GM12878 (cell line): ENCODE data around the gene CEP170B. TPM values are rescaled to one million over a fixed set of nuclear protein-coding genes. Genes with fewer than 3 reads are reported as not detected.

Experiments
- ATAC-seq: fragments of 200-7000 bp; cut with Tn5 transposase; 3 replicates; pipeline ENCODE4 v1.9.1; 2020; ENCODE audit warnings: mild to moderate bottlenecking, moderate library complexity
- BruUV-seq: library from RNA; stranded (reverse); fragments of 400-500 nt; replicated peaks from 2 replicates; lab custom pipeline; 2021; lab: Mats Ljungman, UMichigan
- CTCF ChIA-PET: fragments of 300-600 bp; sonication (Branson Sonifier 250); formaldehyde crosslinking; extraction: SDS; loops from one replicate; lab custom pipeline; 2021; ENCODE audit warnings: inconsistent platforms; lab: Yijun Ruan, JAX
- POLR2A ChIA-PET: fragments of 350-600 bp; formaldehyde crosslinking; extraction: SDS; loops from one replicate; lab custom pipeline; 2021; ENCODE audit warnings: inconsistent platforms; lab: Charles Lee
- RAD21 ChIA-PET: fragments of 300-600 bp; sonication (Branson Sonifier 250); formaldehyde crosslinking; loops from one replicate; lab custom pipeline; 2023; ENCODE audit warnings: antibody characterized with exemption; ENCODE audit not compliant: unreplicated experiment; lab: Charles Lee
- SMC1A ChIA-PET: fragments of 300-600 bp; sonication (Branson Sonifier 250); formaldehyde crosslinking; loops from one replicate; lab custom pipeline; 2023; ENCODE audit not compliant: unreplicated experiment, uncharacterized antibody; lab: Charles Lee
- DNase-seq: peaks from one replicate; pipeline ENCODE4 v3.0.0-alpha.2; 2011; ENCODE audit warnings: low read depth, low spot score
- FAIRE-seq: peaks from 3 replicates; lab custom pipeline; 2011; peaks lifted over from hg19 to GRCh38; lab: Jason Lieb, UNC
- H2AFZ ChIP-seq: 2 replicates; pipeline ENCODE4 v1.6.0; 2011; ENCODE audit warnings: low read depth, low read length, control low read depth; ENCODE audit not compliant: control insufficient read depth
- H3K27ac ChIP-seq: 2 replicates; pipeline ENCODE4 v1.5.1; 2011; ENCODE audit warnings: control low read depth; ENCODE audit not compliant: control insufficient read depth, insufficient read depth
- H3K27me3 ChIP-seq, 2 experiments: replicated peaks in 1 of 2; 2 replicates each; pipeline versions ENCODE4 v1.6.0 to v1.6.1; 2011; ENCODE audit warnings: low read length in 1 of 2; ENCODE audit not compliant: control insufficient read depth in 2 of 2, insufficient read depth in 2 of 2
- H3K36me3 ChIP-seq, 2 experiments: 2 replicates each; pipeline ENCODE4 v1.5.1; 2011; ENCODE audit warnings: low read length in 1 of 2; ENCODE audit not compliant: control insufficient read depth in 2 of 2, insufficient read depth in 2 of 2
- H3K4me1 ChIP-seq: 2 replicates; pipeline ENCODE4 v1.6.1; 2011; ENCODE audit warnings: mild to moderate bottlenecking, low read length, moderate library complexity, mixed read lengths; ENCODE audit not compliant: control insufficient read depth, insufficient read depth
- H3K4me2 ChIP-seq: 2 replicates; pipeline ENCODE4 v1.6.0; 2011; ENCODE audit warnings: control low read depth; ENCODE audit not compliant: control insufficient read depth, insufficient read depth
- H3K4me3 ChIP-seq: fragments of 200-600 bp; sonication (generic); 2 replicates; pipeline ENCODE4 v1.5.1; 2016
- H3K79me2 ChIP-seq: 2 replicates; pipeline ENCODE4 v1.6.0; 2011; ENCODE audit warnings: low read length; ENCODE audit not compliant: control insufficient read depth, insufficient read depth
- H3K9ac ChIP-seq: 2 replicates; pipeline ENCODE4 v1.8.0; 2011; ENCODE audit warnings: low read length, control low read depth, mixed read lengths; ENCODE audit not compliant: control insufficient read depth, insufficient read depth
- H3K9me3 ChIP-seq: replicated peaks from 3 replicates; pipeline ENCODE4 v1.5.1; 2011; ENCODE audit warnings: mild to moderate bottlenecking, low read length; ENCODE audit not compliant: control insufficient read depth, insufficient read depth
- H4K20me1 ChIP-seq: 2 replicates; pipeline ENCODE4 v1.6.0; 2011; ENCODE audit not compliant: control insufficient read depth, insufficient read depth
- EGR1 ChIP-seq, 2 experiments: IDR thresholded peaks; 1 replicate in 1 of 2; 2 replicates in 1 of 2; pipeline ENCODE4 v1.6.1; 2011 to 2012; ENCODE audit warnings: low read depth in 2 of 2, low read length in 2 of 2, borderline replicate concordance in 1 of 2, mild to moderate bottlenecking in 1 of 2, moderate library complexity in 1 of 2
- FOXM1 ChIP-seq: IDR thresholded peaks from 2 replicates; pipeline ENCODE4 v1.6.1; 2012; ENCODE audit warnings: low read depth, mild to moderate bottlenecking, inconsistent platforms, low read length, moderate library complexity
- NRF1 ChIP-seq: conservative IDR thresholded peaks from 2 replicates; pipeline ENCODE4 v1.6.1; 2011; ENCODE audit warnings: mild to moderate bottlenecking, low read depth, low read length, improper control_type of control experiment
- PAX8 ChIP-seq: fragments of 450-650 bp; IDR thresholded peaks from 2 replicates; pipeline ENCODE4 v1.6.1; 2017; ENCODE audit warnings: mild to moderate bottlenecking, moderate library complexity
- SMARCA5 ChIP-seq: fragments of 450-650 bp; IDR thresholded peaks from 2 replicates; pipeline ENCODE4 v1.6.1; 2017; ENCODE audit warnings: mild to moderate bottlenecking
- ZNF274 ChIP-seq: IDR thresholded peaks from one replicate; pipeline ENCODE4 v1.8.0; 2011; ENCODE audit not compliant: insufficient read length, insufficient read depth
- WGBS: methylation state at CpG from one replicate; pipeline ENCODE4 v1.1.6; 2016; ENCODE audit warnings: low lambda C conversion rate; ENCODE audit not compliant: insufficient replicate concordance, insufficient coverage; ENCODE audit errors: missing lambda C conversion rate; 5-methylcytosine and 5-hydroxymethylcytosine counted together
- in situ Hi-C: fragments of 300-500 bp; cut with MboI; formaldehyde crosslinking; loops from 9 replicates; pipeline ENCODE4 v1.14.3; 2018; ENCODE audit warnings: mixed read lengths
- intact Hi-C: fragments of 100-400 bp; cut with micrococcal nuclease; formaldehyde crosslinking; loops from one replicate; pipeline ENCODE4 v1.14.2; 2022; ENCODE audit not compliant: unreplicated experiment
- polyA plus RNA-seq, 11 experiments: library from polyadenylated mRNA; depleted of rRNA in 4 of 11; unstranded in 6 of 11; stranded (reverse) in 5 of 11; fragments of >200 nt; fragmentation: Nextera tagmentation in 4 of 11; fragmentation: Illumina TruSeq in 1 of 11; extraction: Ambion mirVana in 4 of 11; extraction: Trizol in 1 of 11; gene quantifications; 1 replicate in 1 of 11; 2 replicates in 10 of 11; pipeline versions ENCODE4 v1.2.1 to v1.2.3, GENCODE V29; 2011 to 2016; ENCODE audit warnings: inconsistent platforms in 2 of 11, missing spikeins in 2 of 11, low read depth in 1 of 11
- total RNA-seq, 4 experiments: library from RNA; depleted of rRNA in 3 of 4; stranded (reverse); fragments of >200 nt in 3 of 4; fragmentation: Illumina TruSeq in 1 of 4; extraction: Trizol in 1 of 4; gene quantifications; 2 replicates each; pipeline versions ENCODE4 v1.2.1 to v1.2.3, GENCODE V29; 2013 to 2021
- TF ChIP-seq, protein P1 (sequence below): fragments of 450-650 bp; IDR thresholded peaks from 2 replicates; pipeline ENCODE4 v1.6.1; 2017; ENCODE audit warnings: mild to moderate bottlenecking
- TF ChIP-seq, protein P2 (sequence below): IDR thresholded peaks from 2 replicates; pipeline ENCODE4 v1.6.1; 2011; ENCODE audit warnings: mild to moderate bottlenecking, low read depth, low read length, moderate library complexity; ENCODE audit not compliant: insufficient replicate concordance

Gene CEP170B
- total and polyA plus RNA-seq, 10 of the 15 experiments (the other 5 are each of a cell fraction or from before 2014, with no cell fraction given), result 0.01 to 0.44 (median 0.05) TPM; not detected in 4

DNA sequence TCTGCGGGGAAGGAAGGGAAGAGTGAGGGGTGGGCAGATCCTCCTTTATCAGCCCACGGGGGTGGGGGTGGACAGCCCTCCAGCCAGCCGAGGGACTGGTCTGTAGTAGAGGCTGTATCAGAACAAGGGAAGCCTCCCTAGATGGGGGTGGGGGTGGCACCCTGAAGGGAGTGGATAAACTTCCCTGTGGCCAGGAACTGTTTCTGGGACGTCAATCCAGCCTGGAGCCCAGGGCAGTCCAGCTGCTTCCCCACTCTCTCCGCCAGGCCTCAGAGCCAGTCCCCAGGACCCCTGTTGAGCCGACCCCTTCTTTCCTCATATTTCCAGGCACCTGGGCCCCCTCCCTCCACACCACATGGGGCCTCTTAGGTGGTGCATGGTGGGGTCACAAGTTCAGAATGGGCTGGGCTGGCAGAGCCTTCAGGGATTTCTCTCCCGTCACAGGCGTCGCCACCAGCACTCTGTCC lies 66.3 kb downstream of the CEP170B start:
- H3K4me2 ChIP-seq, result no peak overlapping the region
- peaks cover 12% of the 10 kb centered on the region for H3K4me1 ChIP-seq
- no peaks in the 10 kb centered on the region; the same call in 1 of the 2 replicates for H4K20me1 ChIP-seq
- ATAC-seq (no peak), DNase-seq (no peak), FAIRE-seq (no peak)
- no peak overlapping the region for H2AFZ ChIP-seq
- 85% methylated on average over 9 of the region's 9 CpGs for WGBS
- in situ Hi-C loops, result no loop called here
- ChIA-PET RAD21 (no interaction called here), CTCF (interaction anchor here (1.0 kb wide), 1 partner anchor 76 kb away, joined by 3 read pairs; no protein-coding TSS in a partner anchor), POLR2A (no interaction called here), SMC1A (no interaction called here)
- TF ChIP-seq, protein P1, sequence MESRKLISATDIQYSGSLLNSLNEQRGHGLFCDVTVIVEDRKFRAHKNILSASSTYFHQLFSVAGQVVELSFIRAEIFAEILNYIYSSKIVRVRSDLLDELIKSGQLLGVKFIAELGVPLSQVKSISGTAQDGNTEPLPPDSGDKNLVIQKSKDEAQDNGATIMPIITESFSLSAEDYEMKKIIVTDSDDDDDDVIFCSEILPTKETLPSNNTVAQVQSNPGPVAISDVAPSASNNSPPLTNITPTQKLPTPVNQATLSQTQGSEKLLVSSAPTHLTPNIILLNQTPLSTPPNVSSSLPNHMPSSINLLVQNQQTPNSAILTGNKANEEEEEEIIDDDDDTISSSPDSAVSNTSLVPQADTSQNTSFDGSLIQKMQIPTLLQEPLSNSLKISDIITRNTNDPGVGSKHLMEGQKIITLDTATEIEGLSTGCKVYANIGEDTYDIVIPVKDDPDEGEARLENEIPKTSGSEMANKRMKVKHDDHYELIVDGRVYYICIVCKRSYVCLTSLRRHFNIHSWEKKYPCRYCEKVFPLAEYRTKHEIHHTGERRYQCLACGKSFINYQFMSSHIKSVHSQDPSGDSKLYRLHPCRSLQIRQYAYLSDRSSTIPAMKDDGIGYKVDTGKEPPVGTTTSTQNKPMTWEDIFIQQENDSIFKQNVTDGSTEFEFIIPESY, result no peak
- TF ChIP-seq NRF1 (no peak), SMARCA5 (no peak), PAX8 (no peak), ZNF274 (no peak), EGR1 (IDR thresholded peaks at IDR 0.05; ENCODE audit: borderline replicate concordance in 1 of 2, low read depth in 2 of 2, low read length in 2 of 2) (no peak), FOXM1 (no peak)
- TF ChIP-seq, protein P2, sequence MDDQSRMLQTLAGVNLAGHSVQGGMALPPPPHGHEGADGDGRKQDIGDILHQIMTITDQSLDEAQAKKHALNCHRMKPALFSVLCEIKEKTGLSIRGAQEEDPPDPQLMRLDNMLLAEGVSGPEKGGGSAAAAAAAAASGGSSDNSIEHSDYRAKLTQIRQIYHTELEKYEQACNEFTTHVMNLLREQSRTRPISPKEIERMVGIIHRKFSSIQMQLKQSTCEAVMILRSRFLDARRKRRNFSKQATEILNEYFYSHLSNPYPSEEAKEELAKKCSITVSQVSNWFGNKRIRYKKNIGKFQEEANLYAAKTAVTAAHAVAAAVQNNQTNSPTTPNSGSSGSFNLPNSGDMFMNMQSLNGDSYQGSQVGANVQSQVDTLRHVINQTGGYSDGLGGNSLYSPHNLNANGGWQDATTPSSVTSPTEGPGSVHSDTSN, result no peak
- no TSS peak for BruUV-seq
- no peaks in the 10 kb centered on the region for H3K36me3 ChIP-seq
- H3K4me3 ChIP-seq, result no peak overlapping the region
- no peaks in the 10 kb centered on the region for H3K79me2 ChIP-seq
- H3K27me3 ChIP-seq, result peaks cover 9% of the 10 kb centered on the region in 2 experiments
- no peak overlapping the region for H3K9ac ChIP-seq
- H3K27ac ChIP-seq, result no peak overlapping the region
- no peaks in the 10 kb centered on the region for H3K9me3 ChIP-seq
- intact Hi-C loops, result loop anchor here (5.0 kb wide), 1 partner anchor 34 kb away; no protein-coding TSS in a partner anchor
